Parietal lobe (tissue), 2 donors: ENCODE data around the gene TAF12. TPM values are rescaled to one million over a fixed set of nuclear protein-coding genes. Genes with fewer than 3 reads are reported as not detected.

Experiments
- small RNA-seq: library from RNA; depleted of rRNA; stranded (forward); fragments of <200 nt; gene quantifications from one replicate; pipeline ENCODE3, GENCODE V24; 2014; ENCODE audit warnings: low replicate concordance
- total RNA-seq: library from RNA; depleted of rRNA; stranded (reverse); fragments of >200 nt; gene quantifications from one replicate; pipeline ENCODE4 v1.2.3, GENCODE V29; 2014

Gene TAF12
- total RNA-seq = 12.2 TPM

GRCh38 chr1:28642847-28643635 lies at the start of gene TAF12:
Gene TAF12 (minus strand): TSS chr1:28643067. CDS start chr1:28622081, 20,986 bp downstream.

DNA sequence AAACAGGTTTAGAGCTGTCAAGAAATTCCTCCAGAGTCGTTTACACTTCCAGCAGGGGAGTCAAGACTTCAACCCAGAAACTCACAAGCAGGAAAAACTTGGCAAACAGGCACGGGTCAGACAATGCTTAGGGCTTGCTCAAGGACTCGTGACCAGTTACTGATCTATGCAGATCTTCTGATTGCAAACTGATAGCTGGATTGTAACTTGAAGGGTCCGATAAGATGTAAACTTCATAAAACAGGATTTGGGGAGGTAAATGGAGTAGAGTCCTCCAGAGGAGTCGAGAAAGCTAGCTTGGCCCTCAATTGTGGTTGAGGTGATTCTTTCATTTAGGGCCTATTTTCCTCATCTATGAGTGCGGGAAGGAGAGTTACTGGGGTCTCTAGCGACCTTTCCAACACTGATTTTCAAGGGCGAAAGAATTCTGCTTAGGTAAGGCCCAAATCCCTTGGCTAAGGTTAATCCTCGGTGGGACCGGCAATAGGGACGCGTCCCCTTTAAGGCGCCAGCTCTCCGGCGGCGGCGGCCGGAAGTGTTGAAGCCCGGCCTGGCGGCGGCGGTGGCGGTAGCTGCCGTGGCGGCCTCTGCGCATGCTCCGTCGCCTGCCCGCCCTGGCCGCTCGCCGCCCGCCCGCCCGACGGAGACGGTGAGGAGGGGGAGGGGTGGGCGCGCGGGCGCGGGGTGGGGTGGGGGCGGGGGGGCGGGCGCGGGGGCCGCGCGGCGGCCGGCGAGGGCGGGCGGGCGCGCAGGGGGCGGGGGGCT lies 25.5 kb upstream of the TAF12 start, which contains the start of gene GMEB1:
GMEB1 (plus strand) TSS at position 594 of the 765 bp plus-strand sequence. CDS start 14,829 bp downstream, outside the sequence.

DNA sequence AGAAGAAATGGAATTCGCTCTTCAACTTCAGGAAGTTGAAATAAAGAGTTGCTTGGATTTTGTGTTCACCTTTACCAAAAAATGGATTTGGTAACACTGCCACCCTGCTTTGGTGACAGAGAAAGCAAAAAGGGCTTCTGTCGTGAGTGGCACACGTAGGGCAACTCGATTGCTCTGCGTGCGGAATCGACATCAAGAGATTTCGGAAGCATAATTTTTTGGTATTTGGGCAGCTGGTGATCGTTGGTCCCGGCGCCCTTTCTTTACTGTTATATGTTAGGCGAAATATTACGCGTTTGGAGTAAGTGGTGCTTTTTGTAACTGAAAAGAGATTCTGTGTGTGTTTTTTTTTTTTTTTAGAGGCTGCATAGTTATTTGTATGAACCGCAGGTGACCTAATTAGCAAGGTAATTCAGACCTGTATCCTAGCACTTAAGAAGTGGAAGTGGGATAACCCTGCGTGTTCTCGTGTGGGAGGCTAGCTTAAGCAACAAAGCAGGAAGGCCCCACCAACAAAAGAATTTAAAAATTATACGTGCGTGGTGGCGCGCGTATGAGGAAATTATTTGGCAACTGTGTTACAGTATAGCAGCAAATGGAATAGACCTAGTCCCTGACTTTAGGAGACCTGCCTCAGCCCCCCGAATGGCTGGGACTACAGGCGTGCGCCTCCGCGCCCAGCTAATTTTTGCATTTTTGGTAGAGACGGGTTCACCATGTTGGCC lies 5.8 kb upstream of the TAF12 start, which contains the start of gene RNU11:
RNU11 (plus strand) TSS at position 127 of the 725 bp plus-strand sequence.

DNA sequence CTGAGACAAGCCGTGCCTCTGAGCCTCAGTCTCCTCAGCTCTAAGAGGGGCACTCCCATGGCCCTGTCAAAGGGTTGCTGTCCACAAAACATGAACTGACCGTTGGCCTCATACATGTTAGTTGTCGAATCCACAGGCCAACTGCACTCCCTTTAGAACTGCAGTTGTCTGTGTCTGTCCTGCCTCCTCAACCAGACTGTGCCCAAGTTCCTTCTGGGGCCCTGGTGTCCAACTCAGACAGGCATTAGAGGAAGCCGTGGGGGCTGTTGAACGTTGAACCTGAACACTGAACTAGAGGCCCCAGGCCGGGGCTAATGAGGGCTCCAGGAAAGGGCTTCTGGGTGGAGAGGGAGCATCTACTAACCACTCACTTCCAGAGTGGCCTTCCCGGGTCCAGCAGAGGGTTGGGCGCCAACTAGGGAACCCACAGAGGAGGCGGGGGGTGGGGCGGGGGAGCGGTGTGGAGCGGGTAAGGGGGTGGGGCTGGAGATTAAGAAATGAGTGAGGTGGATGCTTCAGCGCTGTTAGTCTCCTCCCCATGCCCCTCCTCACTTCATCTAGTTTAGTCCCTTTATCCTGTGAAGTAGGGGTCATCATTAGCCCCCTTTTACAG lies 51.1 kb downstream of the TAF12 start, which contains the start of gene RAB42:
RAB42 (plus strand) TSS at position 558 of the 613 bp plus-strand sequence. CDS start 247 bp downstream, outside the sequence.

Small RNA genes within 50 kb of the gene (small RNA-seq; reads per million reads assigned to genes)
- not detected for gene RF00422
- not detected for gene RNU11
- not detected for gene SNORA16A
- not detected for gene SNORA44
- gene SNORA61 = not detected
- gene SNORD99 = 5,765 reads per million, percentile 100 among the genes with 10 or more reads in this experiment

Other genes with a start within 250 kb of the TAF12 start
- gene RCC1, start 137.0 kb downstream of the TAF12 start, total RNA-seq = 13.8 TPM
- gene TRNAU1AP, start 90.0 kb downstream of the TAF12 start, total RNA-seq = 61.0 TPM
- gene RAB42, start 50.8 kb downstream of the TAF12 start, total RNA-seq = 1.9 TPM
- gene RNU11, start 5.5 kb upstream of the TAF12 start, total RNA-seq = under 0.01 TPM
- gene GMEB1, start 25.7 kb upstream of the TAF12 start, total RNA-seq = 15.0 TPM
- gene YTHDF2, start 93.9 kb upstream of the TAF12 start, total RNA-seq = 74.2 TPM
- 0.31 TPM for gene OPRD1, start 169.1 kb upstream of the TAF12 start, total RNA-seq